ENCODE data around the gene CDH2. TPM values are rescaled to one million over a fixed set of nuclear protein-coding genes. Genes with fewer than 3 reads are reported as not detected.

CDH2 gene
- total RNA-seq, 1 donor from 2014 or later = 363 TPM

GRCh38 chr18:28159055-28159454 is 17.9 kb downstream of the CDH2 start:
- Mint-ChIP-seq H3K4me1 (ENCODE audit: low read depth, unreplicated experiment) (peaks cover 53% of the 10 kb centered on the region), H3K9me3 (ENCODE audit: unreplicated experiment) (no peaks in the 10 kb centered on the region), H3K36me3 (ENCODE audit: low read depth, unreplicated experiment) (peaks cover 18% of the 10 kb centered on the region), H3K27me3 (ENCODE audit: low read depth, unreplicated experiment) (no peaks in the 10 kb centered on the region), H3K27ac (ENCODE audit: unreplicated experiment) (no peak overlapping the region), H3K4me3 (ENCODE audit: unreplicated experiment) (no peak overlapping the region)
- H3K4me2 ChIP-seq (ENCODE audit: low read length) = no peak overlapping the region
- no peak overlapping the region for H3K9ac ChIP-seq (ENCODE audit: low read length)
- peaks cover 31% of the 10 kb centered on the region for H3K4me1 ChIP-seq (ENCODE audit: insufficient read depth, low read length)
- peaks cover 99% of the 10 kb centered on the region for H4K20me1 ChIP-seq (ENCODE audit: insufficient read depth, low read length)
- H3K27ac ChIP-seq (ENCODE audit: low read depth, low read length) = no peak overlapping the region
- peaks cover 100% of the 10 kb centered on the region for H3K79me2 ChIP-seq (ENCODE audit: insufficient read depth, low read length)
- H2AFZ ChIP-seq (ENCODE audit: low read depth, low read length) = no peak overlapping the region
- peaks cover 4% of the 10 kb centered on the region for H3K36me3 ChIP-seq (ENCODE audit: insufficient read depth, low read length)
- H3K4me3 ChIP-seq (ENCODE audit: insufficient read depth, low read depth, low read length) = no peak overlapping the region
- no peak for FAIRE-seq
- no peak for DNase-seq (ENCODE audit: low read depth)
- no peaks in the 10 kb centered on the region for H3K9me3 ChIP-seq (ENCODE audit: insufficient read depth, low read depth, low read length)
- no peaks in the 10 kb centered on the region for H3K27me3 ChIP-seq (ENCODE audit: insufficient read depth, low read length)
- TF ChIP-seq EZH2 (IDR thresholded peaks at IDR 0.05; ENCODE audit: insufficient read depth, low read length) = no peak
- no peak for TF ChIP-seq CTCF (IDR thresholded peaks at IDR 0.05; ENCODE audit: insufficient read depth, low read depth, low read length)

DNA sequence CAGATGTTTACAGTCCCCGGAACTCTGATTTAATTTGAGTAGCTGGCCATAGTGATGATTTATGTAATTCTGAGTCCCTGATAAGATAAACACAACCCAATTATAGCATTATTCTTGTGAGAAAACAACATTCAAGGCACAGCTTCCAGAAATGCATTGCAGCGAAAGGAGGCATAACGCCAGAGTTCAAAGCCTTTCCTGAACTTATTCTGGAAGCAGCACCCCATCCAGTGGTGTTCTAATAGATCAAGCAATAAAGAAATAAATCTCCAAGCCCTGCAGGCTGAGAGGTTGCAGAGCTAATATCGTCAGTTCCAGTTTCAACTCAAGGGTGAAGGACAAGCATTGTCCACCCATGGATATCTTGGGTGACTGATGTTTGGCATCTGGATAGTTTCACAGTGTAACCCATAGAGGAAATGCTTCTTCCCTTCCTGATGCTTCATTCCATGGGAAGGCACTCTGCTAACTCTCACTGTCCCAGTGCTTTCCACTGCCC is 18.8 kb downstream of the CDH2 start:
- no peak overlapping the region for H3K9ac ChIP-seq (ENCODE audit: low read length)
- peaks cover 100% of the 10 kb centered on the region for H3K79me2 ChIP-seq (ENCODE audit: insufficient read depth, low read length)
- peaks cover 25% of the 10 kb centered on the region for H3K4me1 ChIP-seq (ENCODE audit: insufficient read depth, low read length)
- H3K27me3 Mint-ChIP-seq (ENCODE audit: low read depth, unreplicated experiment) = no peaks in the 10 kb centered on the region
- H3K4me1 Mint-ChIP-seq (ENCODE audit: low read depth, unreplicated experiment) = peaks cover 53% of the 10 kb centered on the region
- no peaks in the 10 kb centered on the region for H3K9me3 ChIP-seq (ENCODE audit: insufficient read depth, low read depth, low read length)
- FAIRE-seq = no peak
- no peak overlapping the region for H3K4me3 ChIP-seq (ENCODE audit: insufficient read depth, low read depth, low read length)
- H3K27ac Mint-ChIP-seq (ENCODE audit: unreplicated experiment) = no peak overlapping the region
- H3K27me3 ChIP-seq (ENCODE audit: insufficient read depth, low read length) = no peaks in the 10 kb centered on the region
- no peak overlapping the region for H3K4me2 ChIP-seq (ENCODE audit: low read length)
- no peak for DNase-seq (ENCODE audit: low read depth)
- H3K9me3 Mint-ChIP-seq (ENCODE audit: unreplicated experiment) = no peaks in the 10 kb centered on the region
- TF ChIP-seq CTCF (IDR thresholded peaks at IDR 0.05; ENCODE audit: insufficient read depth, low read depth, low read length) (no peak), EZH2 (IDR thresholded peaks at IDR 0.05; ENCODE audit: insufficient read depth, low read length) (no peak)
- peaks cover 16% of the 10 kb centered on the region for H3K36me3 Mint-ChIP-seq (ENCODE audit: low read depth, unreplicated experiment)
- no peak overlapping the region for H3K4me3 Mint-ChIP-seq (ENCODE audit: unreplicated experiment)
- no peak overlapping the region for H2AFZ ChIP-seq (ENCODE audit: low read depth, low read length)
- peaks cover 4% of the 10 kb centered on the region for H3K36me3 ChIP-seq (ENCODE audit: insufficient read depth, low read length)
- H4K20me1 ChIP-seq (ENCODE audit: insufficient read depth, low read length) = peaks cover 100% of the 10 kb centered on the region
- H3K27ac ChIP-seq (ENCODE audit: low read depth, low read length) = no peak overlapping the region

DNA sequence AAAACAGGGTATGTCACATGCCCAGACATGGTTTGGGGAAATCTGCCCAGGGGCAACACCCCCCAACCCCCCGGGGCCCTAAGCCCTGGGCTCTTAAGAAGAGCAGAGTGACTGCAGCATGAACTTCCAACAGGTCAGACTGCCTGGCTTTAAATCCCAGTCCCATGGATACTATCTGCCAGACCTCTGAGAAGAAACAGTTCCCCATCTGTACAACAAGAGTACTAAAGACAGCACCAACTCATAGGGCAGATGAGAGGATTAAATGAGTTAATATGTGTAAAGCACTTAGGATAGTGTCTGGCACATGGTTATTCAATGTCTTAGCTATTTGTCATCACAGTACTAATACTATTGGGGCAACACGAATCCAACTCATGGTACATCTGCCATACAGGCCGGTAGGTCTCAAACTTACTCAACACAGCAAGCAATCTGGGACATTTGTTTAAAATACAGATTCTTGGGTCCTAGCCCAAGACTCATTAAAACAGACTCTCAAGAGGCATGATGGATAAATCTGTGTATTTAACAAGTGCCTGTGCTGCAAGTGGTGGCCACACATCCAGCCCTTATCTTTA is 23.4 kb downstream of the CDH2 start:
- no peaks in the 10 kb centered on the region for H3K27me3 Mint-ChIP-seq (ENCODE audit: low read depth, unreplicated experiment)
- Histone ChIP-seq H3K4me1 (ENCODE audit: insufficient read depth, low read length) (peaks cover 23% of the 10 kb centered on the region), H3K36me3 (ENCODE audit: insufficient read depth, low read length) (peaks cover 4% of the 10 kb centered on the region), H4K20me1 (ENCODE audit: insufficient read depth, low read length) (peaks cover 93% of the 10 kb centered on the region), H3K27me3 (ENCODE audit: insufficient read depth, low read length) (no peaks in the 10 kb centered on the region), H3K4me2 (ENCODE audit: low read length) (no peak overlapping the region), H3K27ac (ENCODE audit: low read depth, low read length) (no peak overlapping the region), H3K9ac (ENCODE audit: low read length) (no peak overlapping the region), H2AFZ (ENCODE audit: low read depth, low read length) (no peak overlapping the region), H3K79me2 (ENCODE audit: insufficient read depth, low read length) (peaks cover 100% of the 10 kb centered on the region), H3K9me3 (ENCODE audit: insufficient read depth, low read depth, low read length) (no peaks in the 10 kb centered on the region), H3K4me3 (ENCODE audit: insufficient read depth, low read depth, low read length) (no peak overlapping the region)
- H3K9me3 Mint-ChIP-seq (ENCODE audit: unreplicated experiment) = no peaks in the 10 kb centered on the region
- H3K4me1 Mint-ChIP-seq (ENCODE audit: low read depth, unreplicated experiment) = peaks cover 47% of the 10 kb centered on the region
- no peak overlapping the region for H3K4me3 Mint-ChIP-seq (ENCODE audit: unreplicated experiment)
- no peak for TF ChIP-seq EZH2 (IDR thresholded peaks at IDR 0.05; ENCODE audit: insufficient read depth, low read length)
- peaks cover 4% of the 10 kb centered on the region for H3K36me3 Mint-ChIP-seq (ENCODE audit: low read depth, unreplicated experiment)
- FAIRE-seq (no peak), DNase-seq (ENCODE audit: low read depth) (no peak)
- peak overlapping the region; percentile 49 for H3K27ac Mint-ChIP-seq (ENCODE audit: unreplicated experiment)
